ENCODE results near the gene CENPX.

GRCh38 chr17:82016061-82016874, 6.4 kb downstream of the CENPX start:
- TF ChIP-seq CTCF (IDR thresholded peaks at IDR 0.05): no peak
- TF ChIP-seq POLR2A (IDR thresholded peaks at IDR 0.05): no peak

Data from transverse colon (tissue), 3 donors.